ENCODE data around the gene SH3RF2. TPM values are rescaled to one million over a fixed set of nuclear protein-coding genes. Genes with fewer than 3 reads are reported as not detected.

The SH3RF2 gene
- total and polyA plus RNA-seq, 10 donors, result 0.04 to 0.44 (median 0.10) TPM; not detected in 2

DNA sequence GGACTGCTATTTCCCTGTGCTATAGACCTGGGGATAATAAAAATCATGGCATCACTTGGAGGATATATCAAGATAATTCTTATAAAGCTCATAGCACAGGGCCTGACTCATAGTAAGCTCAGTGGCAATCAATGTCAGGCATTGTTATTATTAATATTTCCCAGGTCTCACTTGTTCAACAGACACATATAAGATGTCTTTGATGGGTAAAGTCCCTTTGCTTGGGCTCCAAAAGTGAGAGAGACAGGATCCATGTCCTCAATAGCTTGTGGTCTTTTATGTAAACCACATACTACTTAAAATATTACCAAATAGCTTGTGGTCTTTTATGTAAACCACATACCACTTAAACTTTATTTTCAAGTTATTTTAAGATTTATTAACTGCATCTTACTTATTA lies 11.2 kb downstream of the SH3RF2 start:
- peaks cover 0 to 14% (median 0%) of the 10 kb centered on the region in 7 donors for H3K27me3 ChIP-seq (replicated peaks in 1 of 7)
- no peaks in the 10 kb centered on the region for H3K4me1 ChIP-seq
- no peaks in the 10 kb centered on the region for H3K9me3 ChIP-seq
- H3K36me3 ChIP-seq, result no peaks in the 10 kb centered on the region
- H3K4me3 ChIP-seq, result no peak overlapping the region
- DNase-seq, result no peak
- no peak for TF ChIP-seq POLR2A (IDR thresholded peaks at IDR 0.05)
- TF ChIP-seq, protein P1, sequence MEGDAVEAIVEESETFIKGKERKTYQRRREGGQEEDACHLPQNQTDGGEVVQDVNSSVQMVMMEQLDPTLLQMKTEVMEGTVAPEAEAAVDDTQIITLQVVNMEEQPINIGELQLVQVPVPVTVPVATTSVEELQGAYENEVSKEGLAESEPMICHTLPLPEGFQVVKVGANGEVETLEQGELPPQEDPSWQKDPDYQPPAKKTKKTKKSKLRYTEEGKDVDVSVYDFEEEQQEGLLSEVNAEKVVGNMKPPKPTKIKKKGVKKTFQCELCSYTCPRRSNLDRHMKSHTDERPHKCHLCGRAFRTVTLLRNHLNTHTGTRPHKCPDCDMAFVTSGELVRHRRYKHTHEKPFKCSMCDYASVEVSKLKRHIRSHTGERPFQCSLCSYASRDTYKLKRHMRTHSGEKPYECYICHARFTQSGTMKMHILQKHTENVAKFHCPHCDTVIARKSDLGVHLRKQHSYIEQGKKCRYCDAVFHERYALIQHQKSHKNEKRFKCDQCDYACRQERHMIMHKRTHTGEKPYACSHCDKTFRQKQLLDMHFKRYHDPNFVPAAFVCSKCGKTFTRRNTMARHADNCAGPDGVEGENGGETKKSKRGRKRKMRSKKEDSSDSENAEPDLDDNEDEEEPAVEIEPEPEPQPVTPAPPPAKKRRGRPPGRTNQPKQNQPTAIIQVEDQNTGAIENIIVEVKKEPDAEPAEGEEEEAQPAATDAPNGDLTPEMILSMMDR (IDR thresholded peaks at IDR 0.05 in 8 of 11, conservative IDR thresholded peaks at IDR 0.05 in 3 of 11), result no peak
- no peak for TF ChIP-seq POLR2AphosphoS5 (IDR thresholded peaks at IDR 0.05)
- intact Hi-C loops (cut with DNase I; ENCODE audit: low total_unique reads), result no loop called here
- no peak overlapping the region for H3K27ac ChIP-seq

DNA sequence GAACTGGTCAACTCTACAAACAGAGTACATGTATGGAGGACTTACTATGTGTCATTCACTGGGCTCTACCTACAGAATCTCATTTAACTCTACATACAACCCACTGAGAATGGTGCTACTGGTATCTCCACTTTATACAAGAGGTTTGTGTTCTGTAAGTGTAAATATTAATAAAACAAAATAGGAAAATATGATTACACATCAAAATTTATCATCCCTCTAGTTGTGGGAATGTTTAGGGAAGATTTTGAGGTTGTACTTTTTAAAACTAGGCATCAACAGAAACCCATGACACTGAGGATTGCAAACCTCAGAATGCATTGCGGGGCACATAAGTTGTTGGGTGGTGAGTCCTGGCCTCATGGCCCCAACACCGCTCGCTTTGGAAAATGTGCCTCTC lies 11.7 kb downstream of the SH3RF2 start:
- H3K27ac ChIP-seq, result no peak overlapping the region
- TF ChIP-seq POLR2A (IDR thresholded peaks at IDR 0.05) (no peak), POLR2AphosphoS5 (IDR thresholded peaks at IDR 0.05) (no peak)
- TF ChIP-seq, protein P1 (IDR thresholded peaks at IDR 0.05 in 8 of 11, conservative IDR thresholded peaks at IDR 0.05 in 3 of 11), result no peak

DNA sequence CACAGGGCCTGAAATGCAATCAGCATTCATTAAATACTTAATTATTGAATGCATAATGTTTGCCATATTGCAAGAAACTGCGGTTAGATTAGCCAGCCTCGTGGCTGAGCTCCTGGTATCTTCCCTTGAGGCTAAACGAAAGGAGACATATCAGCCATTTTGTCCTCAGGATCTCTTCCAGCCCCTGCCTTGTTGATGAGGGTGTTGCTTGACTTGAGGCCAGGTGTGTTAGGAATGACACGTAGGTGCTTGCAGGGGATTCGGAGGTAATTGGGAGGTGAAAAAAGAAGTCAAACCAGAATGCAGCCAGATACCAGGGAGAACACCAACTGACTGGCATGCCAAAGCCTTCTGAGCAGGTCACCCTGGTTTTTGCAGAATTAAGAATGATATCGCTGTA lies 12.5 kb downstream of the SH3RF2 start:
- no peak overlapping the region for H3K27ac ChIP-seq

More for the DNA sequence above, 11.7 kb downstream of the SH3RF2 start:
- 93 to 98% (median 97%) methylated on average over 3 of the region's 3 CpGs for WGBS, 5 donors
- intact Hi-C loops (cut with DNase I; ENCODE audit: low total_unique reads), result no loop called here
- no peaks in the 10 kb centered on the region for H3K4me1 ChIP-seq
- no peak overlapping the region for H3K4me3 ChIP-seq
- H3K27me3 ChIP-seq (replicated peaks in 1 of 7), result peaks cover 0 to 17% (median 0%) of the 10 kb centered on the region in 7 donors
- no peak for DNase-seq
- no peaks in the 10 kb centered on the region for H3K36me3 ChIP-seq
- H3K9me3 ChIP-seq, result no peaks in the 10 kb centered on the region

DNA sequence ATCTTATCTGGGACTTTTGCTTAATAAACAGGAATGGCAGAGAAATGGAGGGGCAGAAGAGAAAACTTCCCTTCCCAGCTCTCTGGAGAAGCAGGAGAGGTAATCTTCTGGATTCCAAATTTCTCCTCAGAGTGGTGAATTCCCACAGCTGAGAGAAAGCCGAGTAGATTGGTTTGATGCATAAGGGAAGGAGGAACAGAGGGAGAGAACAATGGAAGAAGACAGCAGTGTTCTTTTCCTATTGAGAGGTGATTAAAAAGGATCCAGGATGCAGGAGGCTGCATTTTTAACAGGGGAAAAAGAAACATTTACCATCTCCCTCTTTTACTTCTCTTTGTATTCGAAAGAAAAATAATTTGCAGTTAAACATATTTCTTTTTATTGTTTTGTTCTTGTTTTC lies 13.1 kb downstream of the SH3RF2 start:
- Histone ChIP-seq H3K4me3 (no peak overlapping the region), H3K27me3 (replicated peaks in 1 of 7) (peaks cover 0 to 17% (median 0%) of the 10 kb centered on the region in 7 donors), H3K9me3 (no peaks in the 10 kb centered on the region), H3K4me1 (no peaks in the 10 kb centered on the region), H3K27ac (no peak overlapping the region), H3K36me3 (no peaks in the 10 kb centered on the region)
- TF ChIP-seq, protein P1 (IDR thresholded peaks at IDR 0.05 in 8 of 11, conservative IDR thresholded peaks at IDR 0.05 in 3 of 11), result no peak
- TF ChIP-seq POLR2AphosphoS5 (IDR thresholded peaks at IDR 0.05) (no peak), POLR2A (IDR thresholded peaks at IDR 0.05) (no peak)
- DNase-seq, result no peak
- WGBS, 5 donors, result 59 to 73% (median 69%) methylated on average over 2 of the region's 2 CpGs
- intact Hi-C loops (cut with DNase I; ENCODE audit: low total_unique reads), result no loop called here

More for the DNA sequence above, 12.5 kb downstream of the SH3RF2 start:
- H3K4me3 ChIP-seq, result no peak overlapping the region
- WGBS, 5 donors, result 73 to 90% (median 86%) methylated on average over 6 of the region's 6 CpGs
- no peaks in the 10 kb centered on the region for H3K9me3 ChIP-seq
- DNase-seq, result no peak
- intact Hi-C loops (cut with DNase I; ENCODE audit: low total_unique reads), result no loop called here
- TF ChIP-seq POLR2AphosphoS5 (IDR thresholded peaks at IDR 0.05) (no peak), POLR2A (IDR thresholded peaks at IDR 0.05) (no peak)
- TF ChIP-seq, protein P1 (IDR thresholded peaks at IDR 0.05 in 8 of 11, conservative IDR thresholded peaks at IDR 0.05 in 3 of 11), result no peak
- H3K4me1 ChIP-seq, result no peaks in the 10 kb centered on the region
- H3K27me3 ChIP-seq (replicated peaks in 1 of 7), result peaks cover 0 to 17% (median 0%) of the 10 kb centered on the region in 7 donors
- H3K36me3 ChIP-seq, result no peaks in the 10 kb centered on the region
